Uterus (tissue), 2 donors: Measurements from ENCODE around the gene EIF2S1.

Experiments used
- CTCF ChIP-seq, 4 experiments: fragments of 200-600 bp in 2 of 4; fragments of 450-650 bp in 2 of 4; sonication (generic) in 2 of 4; IDR thresholded peaks; one replicate each; pipeline ENCODE4 v1.5.1; 2016 to 2019; ENCODE audit warnings: antibody characterized with exemption in 4 of 4, mild to moderate bottlenecking in 2 of 4, moderate library complexity in 1 of 4
- POLR2A ChIP-seq, 2 donors: fragments of 450-650 bp; IDR thresholded peaks; one replicate each; pipeline ENCODE4 v1.6.1; 2016; ENCODE audit warnings: antibody characterized with exemption in 2 of 2, mild to moderate bottlenecking in 1 of 2, moderate library complexity in 1 of 2

GRCh38 chr14:67411820-67412421 lies 51.8 kb downstream of the EIF2S1 start, which contains the start of gene PLEK2:
- TF ChIP-seq CTCF (IDR thresholded peaks at IDR 0.05) (no peak), POLR2A (IDR thresholded peaks at IDR 0.05) (no peak)
